Brain microvascular endothelial cell (primary cell): ENCODE data around the gene BCL11A.

ENCODE experiments used
- DNase-seq: peaks from one replicate; pipeline ENCODE4 v3.0.0-alpha.2; 2020
- H3K27ac ChIP-seq: fragments of 250-450 bp; sonication (Bioruptor Pico); 2 replicates; pipeline ENCODE4 v1.5.1; 2020; ENCODE audit warnings: mild to moderate bottlenecking, moderate library complexity
- H3K27me3 ChIP-seq: fragments of 250-450 bp; sonication (Bioruptor Pico); replicated peaks from 2 replicates; pipeline ENCODE4 v1.5.1; 2020; ENCODE audit warnings: mild to moderate bottlenecking
- H3K36me3 ChIP-seq: fragments of 250-450 bp; sonication (Bioruptor Pico); replicated peaks from 2 replicates; pipeline ENCODE4 v1.5.1; 2020; ENCODE audit warnings: mild to moderate bottlenecking
- H3K4me3 ChIP-seq: 2 replicates; pipeline ENCODE4 v1.5.1; 2011; ENCODE audit warnings: low read depth, mild to moderate bottlenecking, control low read depth, low read length, moderate library complexity
- in situ Hi-C: cut with HindIII; loops from 2 replicates; pipeline ENCODE4 v1.10.0; 2017; ENCODE audit warnings: low sequenced_read_pairs, low pct_ligation_motif_present
- TF ChIP-seq, protein P1 (sequence below): IDR thresholded peaks from 2 replicates; pipeline ENCODE4 v1.5.1; 2011; ENCODE audit warnings: low read depth, mild to moderate bottlenecking, moderate library complexity, low read length, control low read depth, inconsistent platforms; ENCODE audit errors: missing control alignments

The BCL11A gene

DNA sequence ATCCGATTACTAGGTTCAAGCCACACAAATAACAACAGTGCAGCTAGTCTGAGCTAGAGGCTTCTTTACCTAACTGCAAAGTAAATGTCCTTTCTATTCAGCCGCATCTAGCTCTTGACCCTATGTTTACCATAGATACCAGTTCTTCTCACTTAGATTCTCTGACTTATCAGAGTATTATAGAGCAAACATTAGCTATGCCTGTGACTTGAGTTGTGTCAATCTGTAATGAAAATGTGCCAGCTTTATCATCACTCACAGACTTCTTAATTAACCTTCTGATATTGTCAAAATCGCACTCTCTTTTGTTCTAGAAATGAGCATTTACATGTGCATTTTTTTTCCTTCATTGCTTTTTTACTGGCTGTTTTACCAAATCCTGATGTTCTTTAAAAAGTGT lies 79.9 kb downstream of the BCL11A start:
- in situ Hi-C loops = no loop called here
- no peak for DNase-seq

DNA sequence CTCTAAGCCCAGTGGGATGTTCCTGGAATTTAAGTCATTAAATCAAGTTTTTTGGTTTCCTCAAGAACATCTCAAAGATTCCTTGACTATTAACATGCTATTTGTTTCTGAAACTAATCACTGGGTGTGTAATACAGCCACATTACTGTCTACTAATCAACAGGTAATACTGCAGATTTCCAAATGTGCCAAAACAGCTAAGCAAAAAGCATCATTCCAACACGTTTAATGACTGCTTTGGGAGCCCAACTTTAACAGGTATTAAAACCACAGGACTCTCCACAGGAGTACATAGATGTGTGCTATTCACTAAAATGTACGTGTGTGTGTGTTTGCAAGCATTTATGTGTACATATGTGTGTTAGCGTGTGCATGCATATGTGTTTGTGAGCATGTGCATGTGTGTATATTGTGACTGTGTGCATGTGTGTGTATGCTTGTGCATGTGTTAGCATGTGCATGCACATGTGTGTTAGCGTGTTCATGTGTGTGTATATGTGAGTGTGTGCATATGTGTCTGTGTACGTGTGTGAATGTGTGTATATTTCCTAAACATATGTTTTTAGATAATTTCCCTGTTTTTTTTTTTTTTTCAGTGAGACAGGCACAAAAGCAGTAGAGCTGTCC lies 80.7 kb downstream of the BCL11A start:
- in situ Hi-C loops = no loop called here
- no peak overlapping the region for H3K27ac ChIP-seq
- H3K36me3 ChIP-seq = no peaks in the 10 kb centered on the region
- H3K4me3 ChIP-seq = no peak overlapping the region
- TF ChIP-seq, protein P1, sequence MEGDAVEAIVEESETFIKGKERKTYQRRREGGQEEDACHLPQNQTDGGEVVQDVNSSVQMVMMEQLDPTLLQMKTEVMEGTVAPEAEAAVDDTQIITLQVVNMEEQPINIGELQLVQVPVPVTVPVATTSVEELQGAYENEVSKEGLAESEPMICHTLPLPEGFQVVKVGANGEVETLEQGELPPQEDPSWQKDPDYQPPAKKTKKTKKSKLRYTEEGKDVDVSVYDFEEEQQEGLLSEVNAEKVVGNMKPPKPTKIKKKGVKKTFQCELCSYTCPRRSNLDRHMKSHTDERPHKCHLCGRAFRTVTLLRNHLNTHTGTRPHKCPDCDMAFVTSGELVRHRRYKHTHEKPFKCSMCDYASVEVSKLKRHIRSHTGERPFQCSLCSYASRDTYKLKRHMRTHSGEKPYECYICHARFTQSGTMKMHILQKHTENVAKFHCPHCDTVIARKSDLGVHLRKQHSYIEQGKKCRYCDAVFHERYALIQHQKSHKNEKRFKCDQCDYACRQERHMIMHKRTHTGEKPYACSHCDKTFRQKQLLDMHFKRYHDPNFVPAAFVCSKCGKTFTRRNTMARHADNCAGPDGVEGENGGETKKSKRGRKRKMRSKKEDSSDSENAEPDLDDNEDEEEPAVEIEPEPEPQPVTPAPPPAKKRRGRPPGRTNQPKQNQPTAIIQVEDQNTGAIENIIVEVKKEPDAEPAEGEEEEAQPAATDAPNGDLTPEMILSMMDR = no peak
- H3K27me3 ChIP-seq = no peaks in the 10 kb centered on the region
- no peak for DNase-seq

More for the DNA sequence above, 79.9 kb downstream of the BCL11A start:
- no peaks in the 10 kb centered on the region for H3K27me3 ChIP-seq
- no peaks in the 10 kb centered on the region for H3K36me3 ChIP-seq
- no peak overlapping the region for H3K27ac ChIP-seq
- TF ChIP-seq, protein P1 = no peak
- no peak overlapping the region for H3K4me3 ChIP-seq

DNA sequence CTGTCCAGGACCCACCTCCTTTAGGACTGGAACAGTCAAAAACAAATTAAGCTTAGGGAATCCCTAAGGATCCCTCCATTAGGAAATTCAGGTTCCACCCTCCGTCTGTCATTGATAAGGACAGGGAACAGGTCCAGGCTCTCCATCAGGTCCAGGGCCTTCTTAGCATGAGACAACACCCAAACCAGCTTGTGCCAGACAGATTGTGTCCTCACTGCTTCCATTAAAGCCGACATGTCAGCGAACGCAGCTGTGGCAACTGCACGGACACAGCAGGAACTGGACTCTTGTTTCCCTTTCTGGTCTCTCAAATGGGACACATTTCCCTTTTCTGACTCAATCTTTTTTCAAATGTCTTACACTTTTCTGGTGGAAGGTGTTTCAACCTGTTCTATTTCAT lies 81.4 kb downstream of the BCL11A start:
- H3K27me3 ChIP-seq = no peaks in the 10 kb centered on the region
- H3K4me3 ChIP-seq = no peak overlapping the region
- TF ChIP-seq, protein P1 = no peak
- DNase-seq = no peak
- H3K27ac ChIP-seq = no peak overlapping the region
- H3K36me3 ChIP-seq = no peaks in the 10 kb centered on the region
- in situ Hi-C loops = no loop called here

GRCh38 chr2:60470340-60470739 lies 83.1 kb downstream of the BCL11A start:
- Histone ChIP-seq H3K36me3 (no peaks in the 10 kb centered on the region), H3K27me3 (no peaks in the 10 kb centered on the region), H3K27ac (no peak overlapping the region), H3K4me3 (no peak overlapping the region)
- DNase-seq = no peak
- in situ Hi-C loops = no loop called here
- TF ChIP-seq, protein P1 = no peak

GRCh38 chr2:60469536-60470317 lies 83.7 kb downstream of the BCL11A start:
- Histone ChIP-seq H3K4me3 (no peak overlapping the region), H3K27me3 (no peaks in the 10 kb centered on the region), H3K27ac (no peak overlapping the region), H3K36me3 (no peaks in the 10 kb centered on the region)
- no peak for DNase-seq
- in situ Hi-C loops = no loop called here
- TF ChIP-seq, protein P1 = no peak
